ENCODE data around the gene EYS.

The EYS gene

DNA sequence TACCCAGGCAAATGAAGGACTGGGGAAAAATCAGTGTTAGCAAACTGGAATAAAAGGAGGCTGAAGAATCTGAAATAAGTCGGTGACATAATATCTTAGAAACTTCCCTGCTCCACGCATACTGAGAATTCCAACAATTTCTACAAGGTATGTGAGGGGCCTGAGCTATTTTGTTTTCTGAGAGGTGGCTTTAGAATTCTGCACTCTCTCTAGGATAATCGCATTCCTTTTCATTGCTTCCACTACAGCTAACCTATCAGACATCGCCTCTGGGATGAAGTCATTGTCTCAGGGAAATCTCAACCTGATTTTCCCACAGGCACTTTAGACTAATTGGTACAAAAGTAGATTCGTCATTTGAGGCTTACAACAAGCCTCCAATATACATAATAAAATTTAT is 1330.6 kb downstream of the EYS start:
- Histone ChIP-seq H3K4me3 (no peak overlapping the region), H3K27ac (no peak overlapping the region)
- TF ChIP-seq, protein P1, sequence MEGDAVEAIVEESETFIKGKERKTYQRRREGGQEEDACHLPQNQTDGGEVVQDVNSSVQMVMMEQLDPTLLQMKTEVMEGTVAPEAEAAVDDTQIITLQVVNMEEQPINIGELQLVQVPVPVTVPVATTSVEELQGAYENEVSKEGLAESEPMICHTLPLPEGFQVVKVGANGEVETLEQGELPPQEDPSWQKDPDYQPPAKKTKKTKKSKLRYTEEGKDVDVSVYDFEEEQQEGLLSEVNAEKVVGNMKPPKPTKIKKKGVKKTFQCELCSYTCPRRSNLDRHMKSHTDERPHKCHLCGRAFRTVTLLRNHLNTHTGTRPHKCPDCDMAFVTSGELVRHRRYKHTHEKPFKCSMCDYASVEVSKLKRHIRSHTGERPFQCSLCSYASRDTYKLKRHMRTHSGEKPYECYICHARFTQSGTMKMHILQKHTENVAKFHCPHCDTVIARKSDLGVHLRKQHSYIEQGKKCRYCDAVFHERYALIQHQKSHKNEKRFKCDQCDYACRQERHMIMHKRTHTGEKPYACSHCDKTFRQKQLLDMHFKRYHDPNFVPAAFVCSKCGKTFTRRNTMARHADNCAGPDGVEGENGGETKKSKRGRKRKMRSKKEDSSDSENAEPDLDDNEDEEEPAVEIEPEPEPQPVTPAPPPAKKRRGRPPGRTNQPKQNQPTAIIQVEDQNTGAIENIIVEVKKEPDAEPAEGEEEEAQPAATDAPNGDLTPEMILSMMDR (IDR thresholded peaks at IDR 0.05), result no peak
- DNase-seq (ENCODE audit: low spot score), result no peak

DNA sequence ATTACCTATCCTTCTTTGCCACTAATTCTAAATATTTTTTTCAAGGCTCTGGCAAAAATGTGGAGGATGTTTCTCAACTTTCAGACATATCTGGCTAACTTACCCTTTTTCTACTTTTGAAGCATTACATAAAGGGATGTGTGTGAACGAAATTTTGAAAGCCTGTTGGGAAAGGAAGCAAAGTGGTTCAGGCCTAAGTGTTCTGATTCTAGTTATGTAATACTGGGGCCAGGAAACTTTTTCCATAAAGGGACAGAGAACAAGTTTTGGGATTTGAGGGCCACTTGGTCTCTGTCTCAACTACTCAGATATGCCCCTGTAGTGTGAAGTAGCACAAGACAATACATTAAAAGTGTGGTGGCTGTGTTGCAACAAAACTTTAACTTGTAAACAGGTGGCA is 1349.6 kb downstream of the EYS start:
- Histone ChIP-seq H3K27ac (no peak overlapping the region), H3K4me3 (no peak overlapping the region)
- TF ChIP-seq, protein P1 (IDR thresholded peaks at IDR 0.05), result no peak
- no peak for DNase-seq (ENCODE audit: low spot score)

DNA sequence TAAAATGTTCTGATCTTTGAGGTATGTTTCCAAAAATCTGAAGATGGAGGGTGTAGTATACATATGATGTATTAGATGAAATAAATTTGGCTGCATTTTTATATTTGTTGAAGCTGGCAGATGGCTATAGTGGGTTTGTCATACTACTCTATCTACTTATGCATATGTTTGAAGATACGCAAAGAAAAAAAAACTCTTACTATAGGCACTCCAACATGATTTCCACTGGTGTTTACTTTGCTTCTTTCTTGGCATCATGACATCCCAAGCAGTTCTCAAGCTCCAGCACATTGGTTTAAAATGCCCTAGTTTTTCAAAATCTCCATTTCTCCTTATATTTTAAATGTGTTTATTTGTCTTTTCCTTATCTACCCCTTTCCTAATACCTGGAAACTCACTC is 1359.6 kb downstream of the EYS start:
- no peak for DNase-seq (ENCODE audit: low spot score)
- no peak overlapping the region for H3K27ac ChIP-seq
- no peak overlapping the region for H3K4me3 ChIP-seq
- TF ChIP-seq, protein P1 (IDR thresholded peaks at IDR 0.05), result no peak

GRCh38 chr6:64335195-64335594 is 1371.8 kb downstream of the EYS start:
- no peak for DNase-seq (ENCODE audit: low spot score)
- Histone ChIP-seq H3K4me3 (no peak overlapping the region), H3K27ac (no peak overlapping the region)
- TF ChIP-seq, protein P1 (IDR thresholded peaks at IDR 0.05), result no peak

- Histone ChIP-seq H3K4me3 (no peak overlapping the region), H3K27ac (no peak overlapping the region)
- TF ChIP-seq, protein P1 (IDR thresholded peaks at IDR 0.05), result no peak
- no peak for DNase-seq (ENCODE audit: low spot score)
Observed at GRCh38 chr6:64334636-64335035, 1372.4 kb downstream of the EYS start.

- no peak for DNase-seq (ENCODE audit: low spot score)
- Histone ChIP-seq H3K4me3 (no peak overlapping the region), H3K27ac (no peak overlapping the region)
- TF ChIP-seq, protein P1 (IDR thresholded peaks at IDR 0.05), result no peak
Observed at GRCh38 chr6:64330694-64331307, 1376.2 kb downstream of the EYS start.

DNA sequence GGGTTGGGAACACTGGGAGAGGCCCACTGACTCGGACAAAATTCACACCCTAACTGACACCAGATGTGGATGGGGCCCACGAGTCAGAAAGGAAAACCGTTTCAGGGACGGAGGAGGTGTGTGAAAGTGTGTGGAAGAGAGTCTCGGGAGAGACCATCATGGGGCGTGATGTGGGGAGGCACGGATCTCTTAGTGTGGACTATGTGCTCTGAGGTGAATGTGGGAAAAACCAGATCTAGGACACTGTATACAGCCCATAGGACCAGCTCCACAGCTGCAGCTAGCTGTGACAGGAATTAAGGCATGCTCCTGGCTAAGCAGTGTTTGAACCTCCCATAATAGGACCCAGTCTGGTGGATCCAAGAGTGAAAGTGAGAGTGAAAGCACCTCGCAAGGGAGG is 1380.1 kb downstream of the EYS start:
- TF ChIP-seq, protein P1 (IDR thresholded peaks at IDR 0.05), result no peak
- H3K4me3 ChIP-seq, result no peak overlapping the region
- no peak overlapping the region for H3K27ac ChIP-seq
- DNase-seq (ENCODE audit: low spot score), result no peak
